Mucosa of descending colon (tissue), 3 donors: ENCODE data around the gene CNN2. TPM values are rescaled to one million over a fixed set of nuclear protein-coding genes. Genes with fewer than 3 reads are reported as not detected.

ENCODE experiments used
- ATAC-seq: fragments of 200-7000 bp; cut with Tn5 transposase; one replicate; pipeline ENCODE4 v1.9.1; 2020; ENCODE audit warnings: mild to moderate bottlenecking, moderate library complexity
- DNase-seq, 3 donors: peaks; one replicate each; pipeline ENCODE4 v3.0.0-alpha.2; 2020
- H3K36me3 ChIP-seq: fragments of 200-600 bp; one replicate; pipeline ENCODE4 v1.8.0; 2021; ENCODE audit warnings: low read depth, mild to moderate bottlenecking
- H3K4me1 ChIP-seq: fragments of 200-600 bp; one replicate; pipeline ENCODE4 v1.8.0; 2021; ENCODE audit warnings: low read depth, mild to moderate bottlenecking
- H3K4me3 ChIP-seq: fragments of 200-600 bp; one replicate; pipeline ENCODE4 v1.8.0; 2021; ENCODE audit warnings: mild to moderate bottlenecking
- H3K9me3 ChIP-seq: fragments of 200-600 bp; one replicate; pipeline ENCODE4 v1.8.0; 2021; ENCODE audit warnings: mild to moderate bottlenecking
- intact Hi-C, 2 donors: fragments of 100-400 bp; cut with DNase I in 1 of 2; cut with micrococcal nuclease in 1 of 2; formaldehyde crosslinking; loops; one replicate each; pipeline versions ENCODE4 v1.11.0 to v1.11.1; 2022; cut with DNase I, micrococcal nuclease
- total RNA-seq, 3 donors: library from RNA; stranded (reverse); fragmentation: NEBNext Ultra II Directional in 2 of 3; extraction: Animal tissue kit (Norgen Biotek cat#: 25700) in 2 of 3; gene quantifications; one replicate each; pipeline versions ENCODE4 v1.2.1 to v1.2.4, GENCODE V29; 2021 to 2023
- TF ChIP-seq, protein P1 (sequence below): fragments of 200-600 bp; IDR thresholded peaks from one replicate; pipeline ENCODE4 v1.8.0; 2022; ENCODE audit warnings: antibody characterized with exemption, mild to moderate bottlenecking
- donor health status: DM: no; HTN: no; CAD: no; lungs with moderate emphysema.
- donor health status: DM: no; HTN: no; CAD: no.
- donor health status: DM: no; HTN: yes; CAD: no.

The CNN2 gene
- total RNA-seq, 3 donors from 2014 or later: 65.0 to 88.8 (median 84.7) TPM

- H3K9me3 ChIP-seq: no peaks in the 10 kb centered on the region
- peak; percentile 25 for ATAC-seq
- intact Hi-C loops: no loop called here
- H3K36me3 ChIP-seq: no peaks in the 10 kb centered on the region
- peak in 2 of 3 donors; percentile 53 to 72 for DNase-seq
- no peak overlapping the region for H3K4me3 ChIP-seq
- H3K4me1 ChIP-seq: peaks cover 15% of the 10 kb centered on the region
- TF ChIP-seq, protein P1, sequence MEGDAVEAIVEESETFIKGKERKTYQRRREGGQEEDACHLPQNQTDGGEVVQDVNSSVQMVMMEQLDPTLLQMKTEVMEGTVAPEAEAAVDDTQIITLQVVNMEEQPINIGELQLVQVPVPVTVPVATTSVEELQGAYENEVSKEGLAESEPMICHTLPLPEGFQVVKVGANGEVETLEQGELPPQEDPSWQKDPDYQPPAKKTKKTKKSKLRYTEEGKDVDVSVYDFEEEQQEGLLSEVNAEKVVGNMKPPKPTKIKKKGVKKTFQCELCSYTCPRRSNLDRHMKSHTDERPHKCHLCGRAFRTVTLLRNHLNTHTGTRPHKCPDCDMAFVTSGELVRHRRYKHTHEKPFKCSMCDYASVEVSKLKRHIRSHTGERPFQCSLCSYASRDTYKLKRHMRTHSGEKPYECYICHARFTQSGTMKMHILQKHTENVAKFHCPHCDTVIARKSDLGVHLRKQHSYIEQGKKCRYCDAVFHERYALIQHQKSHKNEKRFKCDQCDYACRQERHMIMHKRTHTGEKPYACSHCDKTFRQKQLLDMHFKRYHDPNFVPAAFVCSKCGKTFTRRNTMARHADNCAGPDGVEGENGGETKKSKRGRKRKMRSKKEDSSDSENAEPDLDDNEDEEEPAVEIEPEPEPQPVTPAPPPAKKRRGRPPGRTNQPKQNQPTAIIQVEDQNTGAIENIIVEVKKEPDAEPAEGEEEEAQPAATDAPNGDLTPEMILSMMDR: no peak
These were observed 30.2 kb upstream of the CNN2 start for GRCh38 chr19:996051-996838.

DNA sequence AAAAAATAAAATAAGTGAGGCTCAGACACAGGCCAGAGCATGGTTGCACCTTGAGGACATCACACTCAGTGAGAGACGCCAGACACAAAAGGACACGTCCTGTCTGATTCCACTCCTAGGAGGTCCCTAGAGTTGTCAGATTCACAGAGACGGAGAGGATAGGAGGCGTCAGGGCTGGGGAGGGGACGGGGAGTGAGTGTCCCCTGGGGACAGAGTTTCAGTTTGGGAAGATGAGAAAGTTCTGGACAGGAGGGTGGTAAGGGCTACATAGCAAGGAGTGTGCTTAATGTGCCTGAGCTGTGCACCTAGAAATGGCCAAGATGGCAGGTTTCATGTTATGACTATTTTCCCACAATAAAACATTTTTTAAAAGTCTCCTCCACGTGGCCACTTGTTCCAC, 28.3 kb upstream of the CNN2 start:
- Histone ChIP-seq H3K36me3 (no peaks in the 10 kb centered on the region), H3K9me3 (no peaks in the 10 kb centered on the region), H3K4me1 (peaks cover 15% of the 10 kb centered on the region), H3K4me3 (no peak overlapping the region)
- DNase-seq: no peak
- TF ChIP-seq, protein P1: no peak
- intact Hi-C loops: no loop called here
- ATAC-seq: no peak

GRCh38 chr19:999379-999719, 27.1 kb upstream of the CNN2 start:
- Histone ChIP-seq H3K36me3 (no peaks in the 10 kb centered on the region), H3K4me1 (peaks cover 15% of the 10 kb centered on the region), H3K9me3 (no peaks in the 10 kb centered on the region), H3K4me3 (no peak overlapping the region)
- DNase-seq (no peak), ATAC-seq (no peak)
- TF ChIP-seq, protein P1: no peak
- intact Hi-C loops: no loop called here

- intact Hi-C loops: no loop called here
- H3K4me3 ChIP-seq: no peak within 1 kb of the TSS
- H3K36me3 ChIP-seq: no peaks in the 10 kb centered on the region
- TF ChIP-seq, protein P1: peak; percentile 15
- peaks cover 15% of the 10 kb centered on the region for H3K4me1 ChIP-seq
- H3K9me3 ChIP-seq: no peaks in the 10 kb centered on the region
- peak; percentile 62 for ATAC-seq
- DNase-seq: peak; percentile 66 to 81 (median 70)
These were observed 26.3 kb upstream of the CNN2 start, which contains the start of gene GRIN3B for GRCh38 chr19:1000095-1000494. Gene GRIN3B (plus strand): TSS chr19:1000419. CDS start chr19:1000438, 19 bp downstream.

GRCh38 chr19:1000591-1001537, 25.5 kb upstream of the CNN2 start:
- H3K4me1 ChIP-seq: peaks cover 13% of the 10 kb centered on the region
- DNase-seq (no peak), ATAC-seq (no peak)
- no peaks in the 10 kb centered on the region for H3K36me3 ChIP-seq
- intact Hi-C loops: no loop called here
- H3K4me3 ChIP-seq: no peak overlapping the region
- TF ChIP-seq, protein P1: no peak
- H3K9me3 ChIP-seq: no peaks in the 10 kb centered on the region
